HepG2 (cell line): ENCODE data around the gene SPRED2. TPM values are rescaled to one million over a fixed set of nuclear protein-coding genes. Genes with fewer than 3 reads are reported as not detected.
A peak's percentile ranks its signal among the peaks of the same experiment; 100 is the strongest.

Experiments used
- ATAC-seq: fragments of 200-7000 bp; cut with Tn5 transposase; 3 replicates; pipeline ENCODE4 v1.9.1; 2020; ENCODE audit warnings: mild to moderate bottlenecking, moderate library complexity
- BruUV-seq: library from RNA; stranded (reverse); fragments of 400-500 nt; replicated peaks from 2 replicates; lab custom pipeline; 2021; lab: Mats Ljungman, UMichigan
- CTCF ChIA-PET: fragments of 300-600 bp; formaldehyde crosslinking; extraction: SDS; loops from one replicate; lab custom pipeline; 2021; ENCODE audit warnings: low total read pairs, inconsistent platforms, low intra/inter-chr PET ratio; lab: Yijun Ruan, JAX
- POLR2A ChIA-PET: fragments of 350-600 bp; sonication (Branson Sonifier 250); formaldehyde crosslinking; loops from one replicate; lab custom pipeline; 2020; ENCODE audit warnings: antibody characterized with exemption, inconsistent platforms; lab: Yijun Ruan, JAX
- DNase-seq: peaks from one replicate; pipeline ENCODE4 v3.0.0-alpha.2; 2015; ENCODE audit warnings: low spot score
- FAIRE-seq: peaks from 3 replicates; lab custom pipeline; 2011; peaks lifted over from hg19 to GRCh38; lab: Jason Lieb, UNC
- H2AFZ ChIP-seq: one replicate; pipeline ENCODE4 v1.6.1; 2011; ENCODE audit warnings: low read length, inconsistent platforms
- H3K27ac ChIP-seq: fragments of 300-600 bp; 3 replicates; pipeline ENCODE4 v1.8.0; 2011; ENCODE audit warnings: mixed run types, mild to moderate bottlenecking, mixed read lengths, low read length, inconsistent platforms; ENCODE audit not compliant: insufficient read depth; ENCODE audit errors: extremely low read length
- H3K27me3 ChIP-seq, 2 experiments: fragments of 200-600 bp in 1 of 2; 2 replicates in 1 of 2; 3 replicates in 1 of 2; pipeline versions ENCODE4 v1.6.0 to v1.8.0; 2011; ENCODE audit warnings: low read length in 2 of 2, mild to moderate bottlenecking in 2 of 2, moderate library complexity in 2 of 2, inconsistent platforms in 1 of 2; ENCODE audit not compliant: insufficient read depth in 2 of 2, control insufficient read depth in 1 of 2
- H3K36me3 ChIP-seq, 2 experiments: fragments of 200-600 bp in 1 of 2; replicated peaks in 1 of 2; 2 replicates in 1 of 2; 3 replicates in 1 of 2; pipeline versions ENCODE4 v1.5.1 to v1.8.0; 2011; ENCODE audit warnings: low read length in 2 of 2, inconsistent platforms in 1 of 2; ENCODE audit not compliant: insufficient read depth in 2 of 2, control insufficient read depth in 1 of 2
- H3K4me1 ChIP-seq: 2 replicates; pipeline ENCODE4 v1.5.1; 2012; ENCODE audit warnings: low read length, inconsistent platforms; ENCODE audit not compliant: insufficient read depth
- H3K4me2 ChIP-seq: 2 replicates; pipeline ENCODE4 v1.6.0; 2011; ENCODE audit warnings: low read depth, low read length, inconsistent platforms
- H3K4me3 ChIP-seq, 3 experiments: fragments of 200-600 bp in 1 of 3; sonication (generic), shearing (Covaris generic) in 1 of 3; replicated peaks in 1 of 3; 2 replicates each; pipeline ENCODE4 v1.5.1; 2011 to 2016; ENCODE audit warnings: low read length in 3 of 3, inconsistent platforms in 2 of 3, low read depth in 2 of 3, mild to moderate bottlenecking in 2 of 3, control low read depth in 1 of 3, mixed read lengths in 1 of 3; ENCODE audit not compliant: insufficient read depth in 1 of 3
- H3K79me2 ChIP-seq: one replicate; pipeline ENCODE4 v1.6.1; 2011; ENCODE audit warnings: low read length, inconsistent platforms; ENCODE audit not compliant: insufficient read depth
- H3K9ac ChIP-seq: 2 replicates; pipeline ENCODE4 v1.6.0; 2011; ENCODE audit warnings: mild to moderate bottlenecking, low read depth, low read length, inconsistent platforms; ENCODE audit not compliant: insufficient read depth
- H3K9me3 ChIP-seq: 2 replicates; pipeline ENCODE4 v1.5.1; 2012; ENCODE audit warnings: mild to moderate bottlenecking, low read length
- H4K20me1 ChIP-seq: 2 replicates; pipeline ENCODE4 v1.6.0; 2011; ENCODE audit warnings: inconsistent platforms, mild to moderate bottlenecking, low read length, moderate library complexity; ENCODE audit not compliant: insufficient read depth
- KLF15 ChIP-seq: sonication (generic); formaldehyde crosslinking; IDR thresholded peaks from 2 replicates; pipeline ENCODE4 v1.8.1; 2023; ENCODE audit warnings: borderline replicate concordance, mild to moderate bottlenecking, inconsistent platforms, missing genetic modification reagents, mixed read lengths
- SOX13 ChIP-seq, 3 experiments: fragments of 450-650 bp in 1 of 3; sonication (generic) in 1 of 3; formaldehyde crosslinking in 1 of 3; IDR thresholded peaks in 2 of 3; conservative IDR thresholded peaks in 1 of 3; 2 replicates each; pipeline versions ENCODE4 v1.5.0 to v1.6.1; 2016 to 2020; ENCODE audit warnings: antibody characterized with exemption in 1 of 3, mild to moderate bottlenecking in 1 of 3, missing compliant biosample characterization in 1 of 3, missing genetic modification reagents in 1 of 3, moderate library complexity in 1 of 3
- ZNF232 ChIP-seq: sonication (generic); formaldehyde crosslinking; IDR thresholded peaks from 2 replicates; pipeline ENCODE4 v1.4.0; 2020; ENCODE audit warnings: missing genetic modification reagents, borderline replicate concordance
- WGBS: methylation state at CpG from one replicate; pipeline ENCODE4 v1.1.6; 2017; ENCODE audit warnings: low lambda C conversion rate; 5-methylcytosine and 5-hydroxymethylcytosine counted together
- in situ Hi-C: cut with HindIII; loops from 2 replicates; pipeline ENCODE4 v1.10.0; 2017; ENCODE audit warnings: low pct_unique_long_range_greater_than_20kb; ENCODE audit not compliant: extremely low pct_ligation_motif_present
- intact Hi-C: fragments of 100-400 bp; cut with micrococcal nuclease; formaldehyde crosslinking; loops from one replicate; pipeline ENCODE4 v1.10.0; 2022; ENCODE audit not compliant: unreplicated experiment
- polyA plus RNA-seq, 8 experiments: library from polyadenylated mRNA; depleted of rRNA in 3 of 8; stranded (reverse) in 7 of 8; unstranded in 1 of 8; fragments of >200 nt; fragmentation: Illumina TruSeq in 4 of 8; extraction: Trizol in 4 of 8; gene quantifications; 2 replicates each; pipeline versions ENCODE4 v1.2.1 to v1.2.3, GENCODE V29; 2011 to 2016; ENCODE audit warnings: low read depth in 4 of 8, missing spikeins in 1 of 8, mixed read lengths in 1 of 8; ENCODE audit not compliant: insufficient read depth in 1 of 8
- total RNA-seq, 5 experiments: library from RNA; depleted of rRNA; stranded (reverse); fragments of >200 nt; fragmentation: Illumina TruSeq; extraction: Trizol; gene quantifications; 2 replicates each; pipeline ENCODE4 v1.2.3, GENCODE V29; 2016; ENCODE audit warnings: low read depth in 1 of 5
- TF ChIP-seq, protein P1 (sequence below): sonication (generic); formaldehyde crosslinking; IDR thresholded peaks from 2 replicates; pipeline ENCODE4 v1.4.0; 2020; ENCODE audit warnings: missing genetic modification reagents
- TF ChIP-seq, protein P2 (sequence below): IDR thresholded peaks from 2 replicates; pipeline ENCODE4 v1.6.1; 2016

The SPRED2 gene
- total and polyA plus RNA-seq, 2 of the 13 experiments (the other 11 are each of a cell fraction or from before 2014, with no cell fraction given) = 13.0 to 37.0 TPM

- H4K20me1 ChIP-seq = peaks cover 72% of the 10 kb centered on the region
- POLR2A ChIA-PET = interaction anchor here (1.0 to 1.5 kb wide), 2 partner anchors 22 to 124 kb away, joined by 3 read pairs; partner anchors contain the start of gene ACTR2
- TF ChIP-seq SOX13 (IDR thresholded peaks at IDR 0.05) (no peak), SOX13 (CRISPR knock-in tag; conservative IDR thresholded peaks at IDR 0.05 in 1 of 2, IDR thresholded peaks at IDR 0.05 in 1 of 2) (no peak), ZNF232 (0 out of 2 replicates have a peak, but pooled peaks have one; percentile 8), KLF15 (no peak)
- TF ChIP-seq, protein P1, sequence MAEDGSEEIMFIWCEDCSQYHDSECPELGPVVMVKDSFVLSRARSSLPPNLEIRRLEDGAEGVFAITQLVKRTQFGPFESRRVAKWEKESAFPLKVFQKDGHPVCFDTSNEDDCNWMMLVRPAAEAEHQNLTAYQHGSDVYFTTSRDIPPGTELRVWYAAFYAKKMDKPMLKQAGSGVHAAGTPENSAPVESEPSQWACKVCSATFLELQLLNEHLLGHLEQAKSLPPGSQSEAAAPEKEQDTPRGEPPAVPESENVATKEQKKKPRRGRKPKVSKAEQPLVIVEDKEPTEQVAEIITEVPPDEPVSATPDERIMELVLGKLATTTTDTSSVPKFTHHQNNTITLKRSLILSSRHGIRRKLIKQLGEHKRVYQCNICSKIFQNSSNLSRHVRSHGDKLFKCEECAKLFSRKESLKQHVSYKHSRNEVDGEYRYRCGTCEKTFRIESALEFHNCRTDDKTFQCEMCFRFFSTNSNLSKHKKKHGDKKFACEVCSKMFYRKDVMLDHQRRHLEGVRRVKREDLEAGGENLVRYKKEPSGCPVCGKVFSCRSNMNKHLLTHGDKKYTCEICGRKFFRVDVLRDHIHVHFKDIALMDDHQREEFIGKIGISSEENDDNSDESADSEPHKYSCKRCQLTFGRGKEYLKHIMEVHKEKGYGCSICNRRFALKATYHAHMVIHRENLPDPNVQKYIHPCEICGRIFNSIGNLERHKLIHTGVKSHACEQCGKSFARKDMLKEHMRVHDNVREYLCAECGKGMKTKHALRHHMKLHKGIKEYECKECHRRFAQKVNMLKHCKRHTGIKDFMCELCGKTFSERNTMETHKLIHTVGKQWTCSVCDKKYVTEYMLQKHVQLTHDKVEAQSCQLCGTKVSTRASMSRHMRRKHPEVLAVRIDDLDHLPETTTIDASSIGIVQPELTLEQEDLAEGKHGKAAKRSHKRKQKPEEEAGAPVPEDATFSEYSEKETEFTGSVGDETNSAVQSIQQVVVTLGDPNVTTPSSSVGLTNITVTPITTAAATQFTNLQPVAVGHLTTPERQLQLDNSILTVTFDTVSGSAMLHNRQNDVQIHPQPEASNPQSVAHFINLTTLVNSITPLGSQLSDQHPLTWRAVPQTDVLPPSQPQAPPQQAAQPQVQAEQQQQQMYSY = 0 out of 2 replicates have a peak, but pooled peaks have one; percentile 1
- TF ChIP-seq, protein P2, sequence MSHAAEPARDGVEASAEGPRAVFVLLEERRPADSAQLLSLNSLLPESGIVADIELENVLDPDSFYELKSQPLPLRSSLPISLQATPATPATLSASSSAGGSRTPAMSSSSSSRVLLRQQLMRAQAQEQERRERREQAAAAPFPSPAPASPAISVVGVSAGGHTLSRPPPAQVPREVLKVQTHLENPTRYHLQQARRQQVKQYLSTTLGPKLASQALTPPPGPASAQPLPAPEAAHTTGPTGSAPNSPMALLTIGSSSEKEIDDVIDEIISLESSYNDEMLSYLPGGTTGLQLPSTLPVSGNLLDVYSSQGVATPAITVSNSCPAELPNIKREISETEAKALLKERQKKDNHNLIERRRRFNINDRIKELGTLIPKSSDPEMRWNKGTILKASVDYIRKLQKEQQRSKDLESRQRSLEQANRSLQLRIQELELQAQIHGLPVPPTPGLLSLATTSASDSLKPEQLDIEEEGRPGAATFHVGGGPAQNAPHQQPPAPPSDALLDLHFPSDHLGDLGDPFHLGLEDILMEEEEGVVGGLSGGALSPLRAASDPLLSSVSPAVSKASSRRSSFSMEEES (CRISPR knock-in tag) = no peak
- TF ChIP-seq, all 625 proteins: peak for 2
- WGBS = 94% methylated on average over 10 of the region's 10 CpGs
- Histone ChIP-seq H3K36me3 (peaks cover 2 to 15% of the 10 kb centered on the region in 2 experiments; a peak in 3 of 5 replicates), H3K27ac (no peak overlapping the region), H3K79me2 (peaks cover 96% of the 10 kb centered on the region), H3K4me1 (peaks cover 68% of the 10 kb centered on the region), H3K9ac (no peak overlapping the region), H3K4me2 (no peak overlapping the region), H2AFZ (no peak overlapping the region), H3K4me3 (no peak overlapping the region), H3K9me3 (no peaks in the 10 kb centered on the region), H3K27me3 (no peaks in the 10 kb centered on the region)
- in situ Hi-C loops (no loop called here), intact Hi-C loops (no loop called here)
- BruUV-seq = no TSS peak
- ATAC-seq = no peak
- CTCF ChIA-PET = no interaction called here
- no peak for DNase-seq
- FAIRE-seq = no peak
These were observed 81.0 kb downstream of the SPRED2 start for GRCh38 chr2:65351234-65351947.
